Upper lobe of right lung (tissue), 1 donor: ENCODE measurements around the gene NDRG2. TPM values are rescaled to one million over a fixed set of nuclear protein-coding genes. Genes with fewer than 3 reads are reported as not detected.
A peak's percentile ranks its signal among the peaks of the same experiment; 100 is the strongest.

ENCODE experiments used
- ATAC-seq: fragments of 200-7000 bp; cut with Tn5 transposase; one replicate; pipeline ENCODE4 v1.9.1; 2020; ENCODE audit warnings: mild to moderate bottlenecking, moderate library complexity
- DNase-seq: peaks from one replicate; pipeline ENCODE4 v3.0.0-alpha.2; 2020
- H3K27ac ChIP-seq: fragments of 200-600 bp; one replicate; pipeline ENCODE4 v1.8.0; 2022
- H3K27me3 ChIP-seq: fragments of 200-600 bp; one replicate; pipeline ENCODE4 v1.8.0; 2022; ENCODE audit warnings: mild to moderate bottlenecking
- H3K36me3 ChIP-seq: fragments of 200-600 bp; one replicate; pipeline ENCODE4 v1.8.0; 2022
- H3K4me1 ChIP-seq: fragments of 200-600 bp; one replicate; pipeline ENCODE4 v1.8.0; 2022
- H3K4me3 ChIP-seq: fragments of 200-600 bp; one replicate; pipeline ENCODE4 v1.8.0; 2022; ENCODE audit warnings: mild to moderate bottlenecking
- H3K9me3 ChIP-seq: fragments of 200-600 bp; one replicate; pipeline ENCODE4 v1.8.0; 2022
- intact Hi-C: fragments of 100-400 bp; cut with DNase I; formaldehyde crosslinking; loops from one replicate; pipeline ENCODE4 v1.11.0; 2022
- total RNA-seq: library from RNA; stranded (reverse); fragmentation: NEBNext Ultra II Directional; extraction: Animal tissue kit (Norgen Biotek cat#: 25700); gene quantifications from one replicate; pipeline ENCODE4 v1.2.1, GENCODE V29; 2021
- TF ChIP-seq, protein P1 (sequence below): fragments of 200-600 bp; IDR thresholded peaks from one replicate; pipeline ENCODE4 v1.8.0; 2022; ENCODE audit warnings: antibody characterized with exemption
- donor health status: DM: no; HTN: yes; CAD: no; lungs with severe emphysema.

Gene NDRG2
- total RNA-seq, 1 donor from 2014 or later = 127 TPM

DNA sequence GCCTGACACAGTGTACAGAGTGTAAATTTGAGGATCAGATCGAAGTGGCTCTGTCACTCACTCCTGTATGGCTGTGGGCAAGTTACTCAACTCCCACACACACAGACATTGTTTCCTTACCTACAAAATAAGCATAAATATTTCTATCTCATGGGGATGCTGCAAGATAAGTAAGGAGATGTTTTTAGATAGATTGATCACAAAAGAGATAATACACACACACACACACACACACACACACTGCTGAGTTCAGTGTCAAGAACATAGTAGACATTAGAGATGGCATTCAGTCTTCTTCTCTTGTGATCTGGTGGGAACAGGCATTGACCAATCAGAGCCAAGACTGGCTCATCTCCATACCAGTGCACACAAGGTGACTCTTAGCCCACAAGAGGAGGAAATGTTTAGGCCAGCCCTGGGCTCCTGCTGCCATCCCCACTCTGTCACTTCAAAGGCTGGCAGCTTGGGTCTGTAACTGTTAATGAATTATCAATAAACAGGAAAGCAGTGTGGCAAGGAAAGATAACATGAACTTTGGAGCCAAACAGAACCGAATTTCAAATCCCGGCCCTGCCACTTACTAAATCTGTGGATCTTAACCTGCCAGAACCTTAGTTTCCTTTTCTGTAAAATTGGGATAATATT, 29.4 kb upstream of the NDRG2 start:
- ATAC-seq (peak; percentile 41), DNase-seq (no peak)
- Histone ChIP-seq H3K27ac (no peak overlapping the region), H3K27me3 (no peaks in the 10 kb centered on the region), H3K36me3 (no peaks in the 10 kb centered on the region), H3K9me3 (no peaks in the 10 kb centered on the region), H3K4me1 (no peaks in the 10 kb centered on the region), H3K4me3 (no peak overlapping the region)
- intact Hi-C loops = no loop called here
- TF ChIP-seq, protein P1, sequence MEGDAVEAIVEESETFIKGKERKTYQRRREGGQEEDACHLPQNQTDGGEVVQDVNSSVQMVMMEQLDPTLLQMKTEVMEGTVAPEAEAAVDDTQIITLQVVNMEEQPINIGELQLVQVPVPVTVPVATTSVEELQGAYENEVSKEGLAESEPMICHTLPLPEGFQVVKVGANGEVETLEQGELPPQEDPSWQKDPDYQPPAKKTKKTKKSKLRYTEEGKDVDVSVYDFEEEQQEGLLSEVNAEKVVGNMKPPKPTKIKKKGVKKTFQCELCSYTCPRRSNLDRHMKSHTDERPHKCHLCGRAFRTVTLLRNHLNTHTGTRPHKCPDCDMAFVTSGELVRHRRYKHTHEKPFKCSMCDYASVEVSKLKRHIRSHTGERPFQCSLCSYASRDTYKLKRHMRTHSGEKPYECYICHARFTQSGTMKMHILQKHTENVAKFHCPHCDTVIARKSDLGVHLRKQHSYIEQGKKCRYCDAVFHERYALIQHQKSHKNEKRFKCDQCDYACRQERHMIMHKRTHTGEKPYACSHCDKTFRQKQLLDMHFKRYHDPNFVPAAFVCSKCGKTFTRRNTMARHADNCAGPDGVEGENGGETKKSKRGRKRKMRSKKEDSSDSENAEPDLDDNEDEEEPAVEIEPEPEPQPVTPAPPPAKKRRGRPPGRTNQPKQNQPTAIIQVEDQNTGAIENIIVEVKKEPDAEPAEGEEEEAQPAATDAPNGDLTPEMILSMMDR = no peak

DNA sequence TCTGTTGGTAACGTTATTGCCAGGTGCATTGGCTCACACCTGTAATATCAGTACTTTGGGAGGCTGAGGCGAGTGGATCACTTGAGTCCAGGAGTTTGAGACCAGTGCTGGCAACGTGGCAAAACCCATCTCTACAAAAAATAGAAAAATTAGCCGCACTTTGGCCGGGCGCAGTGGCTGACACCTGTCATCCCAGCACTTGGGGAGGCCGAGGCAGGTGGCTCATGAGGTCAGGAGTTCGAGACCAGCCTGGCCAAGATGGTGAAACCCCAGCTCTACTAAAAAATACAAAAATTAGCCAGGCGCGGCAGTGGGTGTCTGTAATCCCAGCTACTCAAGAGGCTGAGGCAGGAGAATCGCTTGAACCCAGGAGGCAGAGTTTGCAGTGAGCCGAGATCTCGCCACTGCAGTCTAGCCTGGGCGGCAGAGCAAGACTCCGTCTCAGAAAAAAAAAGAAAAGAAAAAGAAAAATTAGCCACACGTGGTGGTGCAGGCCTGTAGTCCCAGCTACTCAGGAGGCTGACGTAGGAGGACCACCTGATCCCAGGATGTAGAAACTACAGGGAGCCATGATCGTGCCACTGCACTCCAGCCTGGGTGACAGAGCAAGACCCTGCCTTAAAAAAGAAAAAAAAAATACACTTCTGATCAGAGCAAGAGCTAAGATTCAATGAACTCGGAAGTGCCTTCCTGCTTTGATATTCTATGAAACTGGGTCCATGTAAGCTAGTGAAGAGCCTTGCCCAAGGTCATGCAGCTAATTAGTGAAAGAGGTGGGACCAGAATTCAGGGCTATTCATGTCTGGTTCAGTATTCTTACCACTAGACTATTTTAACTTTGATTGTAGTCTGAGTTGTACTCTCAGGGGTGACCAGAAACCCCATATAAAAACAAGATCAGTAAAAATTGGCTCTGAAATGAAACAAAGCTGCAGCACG, 28.6 kb upstream of the NDRG2 start:
- intact Hi-C loops = no loop called here
- Histone ChIP-seq H3K27ac (no peak overlapping the region), H3K4me3 (no peak overlapping the region), H3K9me3 (no peaks in the 10 kb centered on the region), H3K36me3 (no peaks in the 10 kb centered on the region), H3K27me3 (no peaks in the 10 kb centered on the region), H3K4me1 (no peaks in the 10 kb centered on the region)
- DNase-seq (no peak), ATAC-seq (no peak)
- TF ChIP-seq, protein P1 = no peak

DNA sequence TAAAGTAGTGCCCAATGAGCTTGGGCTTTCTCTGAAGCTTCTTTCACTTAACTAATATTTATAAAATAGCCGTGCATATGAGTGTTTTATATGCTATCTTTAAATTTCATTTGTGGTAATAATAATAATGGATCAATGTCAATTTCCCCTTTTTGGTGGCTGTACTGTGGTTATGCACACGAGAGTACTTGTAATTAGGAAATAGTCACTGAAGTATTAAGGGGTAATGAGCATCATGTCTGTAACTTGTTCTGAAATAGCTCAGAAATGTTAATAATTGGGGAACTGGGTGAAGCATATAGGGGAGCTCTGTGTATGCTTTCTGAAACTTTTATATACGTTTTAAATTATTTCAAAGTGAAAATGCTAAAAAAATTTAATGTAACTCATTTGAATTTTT, 25.7 kb upstream of the NDRG2 start:
- H3K9me3 ChIP-seq = no peaks in the 10 kb centered on the region
- TF ChIP-seq, protein P1 = no peak
- H3K4me3 ChIP-seq = no peak overlapping the region
- peak; percentile 13 for ATAC-seq
- peaks cover 8% of the 10 kb centered on the region for H3K4me1 ChIP-seq
- H3K27me3 ChIP-seq = no peaks in the 10 kb centered on the region
- intact Hi-C loops = no loop called here
- no peak for DNase-seq
- H3K36me3 ChIP-seq = no peaks in the 10 kb centered on the region
- no peak overlapping the region for H3K27ac ChIP-seq

DNA sequence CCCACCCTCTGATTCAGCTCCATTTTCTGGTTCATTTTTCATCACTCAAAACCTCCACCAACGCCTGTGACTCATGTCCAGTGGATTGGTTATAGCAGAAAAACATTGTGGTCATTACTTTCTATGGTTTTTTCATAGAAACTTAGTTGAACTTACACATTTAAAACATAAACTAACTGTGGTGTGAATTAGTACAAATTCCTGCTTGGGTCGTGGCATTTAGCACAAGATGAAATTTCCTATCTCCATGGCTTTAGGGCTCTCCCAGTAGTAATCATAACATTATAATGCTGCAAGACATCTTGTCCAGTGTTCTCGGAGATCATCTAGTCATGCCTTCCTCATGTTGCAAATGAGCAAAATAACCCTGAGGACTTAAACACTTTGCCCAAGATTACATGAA, 24.4 kb upstream of the NDRG2 start:
- Histone ChIP-seq H3K27ac (no peak overlapping the region), H3K9me3 (no peaks in the 10 kb centered on the region), H3K27me3 (no peaks in the 10 kb centered on the region), H3K4me1 (peaks cover 8% of the 10 kb centered on the region), H3K36me3 (no peaks in the 10 kb centered on the region), H3K4me3 (no peak overlapping the region)
- intact Hi-C loops = no loop called here
- DNase-seq (no peak), ATAC-seq (no peak)
- TF ChIP-seq, protein P1 = no peak

DNA sequence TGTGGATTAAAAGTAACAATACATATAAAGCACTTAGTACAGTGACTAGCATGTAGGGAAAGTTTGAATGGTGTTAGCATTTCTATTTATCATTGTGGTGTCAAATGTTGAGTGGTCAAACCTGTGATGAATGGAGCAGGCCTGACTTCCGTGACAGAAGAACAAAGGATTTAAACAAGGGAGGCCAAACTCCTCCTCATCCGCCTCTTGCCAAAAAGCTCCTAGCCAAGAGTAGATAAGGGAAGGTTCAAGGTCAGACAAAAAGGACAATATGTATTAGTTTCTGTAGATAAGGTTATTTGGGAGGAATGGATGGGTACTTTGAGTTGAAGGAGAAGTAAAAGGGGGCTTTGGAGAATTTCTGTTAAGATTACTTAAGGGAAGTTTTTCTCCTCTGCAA, 23.8 kb upstream of the NDRG2 start:
- intact Hi-C loops = no loop called here
- Histone ChIP-seq H3K27me3 (no peaks in the 10 kb centered on the region), H3K4me1 (peaks cover 9% of the 10 kb centered on the region), H3K4me3 (no peak overlapping the region), H3K27ac (no peak overlapping the region), H3K36me3 (no peaks in the 10 kb centered on the region), H3K9me3 (no peaks in the 10 kb centered on the region)
- DNase-seq = no peak
- TF ChIP-seq, protein P1 = no peak
- ATAC-seq = no peak
